CD1c-positive myeloid dendritic cell (primary cell): ENCODE data around the gene SRC.

Source experiments
- DNase-seq: peaks from one replicate; pipeline ENCODE4 v3.0.0-alpha.2; 2016; ENCODE audit errors: extremely low spot score

SRC gene

DNA sequence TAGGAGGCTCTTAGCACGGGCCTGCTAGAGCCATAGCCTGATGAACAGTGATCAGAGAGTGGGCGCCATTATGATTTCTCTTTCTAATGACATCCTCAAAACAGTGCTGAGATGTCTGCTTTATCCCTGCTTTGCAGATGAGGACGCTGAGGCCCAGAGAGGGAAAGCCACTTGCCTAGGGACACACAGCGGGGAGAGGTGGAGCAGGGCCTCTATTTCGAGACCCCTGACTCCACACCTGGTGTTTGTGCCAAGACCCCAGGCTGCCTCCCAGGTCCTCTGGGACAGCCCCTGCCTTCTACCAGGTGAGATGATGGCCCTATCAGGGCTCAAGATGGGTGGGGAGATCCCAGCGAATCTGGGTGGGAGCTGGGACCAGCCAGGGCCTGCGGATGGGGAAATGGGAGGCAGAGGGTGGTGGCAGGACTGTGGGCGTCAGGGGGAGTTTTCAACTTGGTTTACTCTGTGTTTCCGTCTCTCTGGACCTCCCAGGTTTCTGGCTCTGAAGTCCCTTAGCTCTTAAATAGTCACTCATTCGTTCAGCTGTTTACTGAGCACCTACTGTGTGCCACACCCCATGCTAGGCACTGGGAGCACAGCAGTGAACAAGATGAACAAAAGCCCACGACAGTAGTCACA, 36.7 kb downstream of the SRC start:
- peak; percentile 42 for DNase-seq

- peak; percentile 78 for DNase-seq
Observed at GRCh38 chr20:37383229-37383989, 37.5 kb downstream of the SRC start.

GRCh38 chr20:37384683-37385174, 38.8 kb downstream of the SRC start:
- DNase-seq, result peak; percentile 89

DNA sequence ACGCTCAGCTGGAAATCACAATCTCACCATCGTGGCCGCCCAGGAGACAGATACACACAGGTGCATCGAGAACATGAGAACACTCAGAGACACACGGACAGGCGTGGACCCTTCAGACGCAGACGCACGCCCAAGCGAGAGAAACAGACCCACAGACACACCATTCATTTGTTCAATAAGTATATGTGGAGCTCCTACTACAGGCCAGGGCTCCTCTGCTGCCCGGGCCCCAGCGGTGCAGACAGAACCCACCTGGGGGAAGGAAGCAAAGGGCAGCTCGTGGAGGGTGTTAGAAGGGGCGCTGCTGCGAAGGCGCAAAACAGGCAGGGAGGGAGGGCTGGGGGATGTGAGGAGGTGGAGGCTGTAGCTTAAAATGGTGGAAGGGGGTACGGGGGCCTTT, 39.2 kb downstream of the SRC start:
- DNase-seq, result no peak

- DNase-seq, result no peak
Observed at GRCh38 chr20:37385659-37386504, 39.9 kb downstream of the SRC start.

GRCh38 chr20:37386505-37387251, 40.7 kb downstream of the SRC start:
- DNase-seq, result no peak

DNA sequence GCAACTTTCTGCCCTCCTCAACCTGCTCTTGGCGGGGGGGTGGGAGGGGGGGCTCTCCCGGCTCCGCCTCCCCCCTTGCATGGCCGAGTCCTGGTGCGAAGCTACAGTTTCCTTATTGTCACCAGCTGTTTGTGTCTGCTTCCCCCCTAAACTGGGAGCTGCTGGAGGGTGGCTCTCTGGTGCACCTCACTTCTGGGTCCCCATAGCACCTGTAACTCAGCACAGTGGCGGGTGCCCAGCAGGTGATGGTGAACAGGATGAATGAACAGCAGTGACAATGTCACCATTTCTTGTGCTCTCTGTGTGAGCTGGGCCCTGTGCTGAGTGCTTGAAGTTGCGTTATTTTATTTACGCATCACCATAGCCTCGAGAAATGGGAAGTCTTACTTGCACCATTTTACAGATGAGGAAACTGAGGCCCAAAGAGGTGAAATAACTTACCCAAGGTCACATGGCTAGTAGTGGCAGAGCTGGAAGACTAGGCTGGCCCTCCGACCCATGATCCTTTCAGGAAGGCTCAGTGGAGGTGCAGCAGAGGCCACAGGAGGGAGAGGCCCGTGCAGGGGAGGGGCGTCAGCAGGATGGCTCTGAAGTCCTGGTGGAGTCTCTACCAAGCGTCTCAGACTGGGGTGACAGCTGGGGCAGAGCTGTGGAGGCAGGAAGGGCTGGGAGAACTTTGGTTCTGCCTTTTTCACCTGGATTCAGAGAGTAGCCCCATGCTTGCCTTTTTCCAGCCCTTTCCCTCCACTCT, 41.8 kb downstream of the SRC start:
- no peak for DNase-seq

GRCh38 chr20:37388831-37389230, 42.9 kb downstream of the SRC start:
- no peak for DNase-seq

- no peak for DNase-seq
Observed at GRCh38 chr20:37389241-37389747, 43.4 kb downstream of the SRC start.

DNA sequence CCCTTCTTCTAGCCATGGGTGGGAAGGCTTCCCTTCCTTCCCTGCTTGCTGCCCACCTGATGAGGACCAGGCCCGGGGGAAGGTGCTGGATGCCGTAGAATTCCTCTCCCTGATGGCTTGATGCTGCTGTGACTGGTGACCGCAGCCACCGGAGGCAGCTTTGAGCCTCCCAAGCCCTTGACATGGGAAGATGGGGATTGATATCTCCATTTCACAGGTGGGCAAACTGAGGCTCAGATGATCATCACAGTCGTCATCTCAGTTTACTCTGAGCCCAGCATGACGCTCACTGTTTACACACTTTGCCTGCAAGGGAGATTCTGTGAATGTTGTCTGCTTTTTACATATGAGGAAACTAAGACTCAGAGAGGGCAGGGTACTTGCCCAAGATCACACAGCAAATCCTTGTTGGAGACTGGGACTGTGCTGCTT, 43.9 kb downstream of the SRC start:
- no peak for DNase-seq

DNA sequence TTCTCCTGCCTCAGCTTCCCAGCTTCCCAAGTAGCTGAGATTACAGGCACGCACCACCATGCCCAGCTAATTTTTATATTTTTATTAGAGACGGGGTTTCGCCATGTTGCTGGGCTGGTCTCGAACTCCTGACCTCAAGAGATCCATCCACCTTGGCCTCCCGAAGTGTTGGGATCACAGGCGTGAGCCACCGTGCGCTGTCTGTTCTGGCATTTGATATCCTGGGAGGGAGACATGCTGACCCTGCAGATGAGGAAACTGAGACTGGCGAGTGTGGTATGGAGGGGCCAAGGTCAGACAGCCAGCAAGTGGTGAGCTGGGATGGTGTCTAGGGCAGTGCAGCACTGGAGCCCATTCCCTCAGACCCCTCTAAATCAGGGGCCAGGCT, 44.6 kb downstream of the SRC start:
- no peak for DNase-seq

DNA sequence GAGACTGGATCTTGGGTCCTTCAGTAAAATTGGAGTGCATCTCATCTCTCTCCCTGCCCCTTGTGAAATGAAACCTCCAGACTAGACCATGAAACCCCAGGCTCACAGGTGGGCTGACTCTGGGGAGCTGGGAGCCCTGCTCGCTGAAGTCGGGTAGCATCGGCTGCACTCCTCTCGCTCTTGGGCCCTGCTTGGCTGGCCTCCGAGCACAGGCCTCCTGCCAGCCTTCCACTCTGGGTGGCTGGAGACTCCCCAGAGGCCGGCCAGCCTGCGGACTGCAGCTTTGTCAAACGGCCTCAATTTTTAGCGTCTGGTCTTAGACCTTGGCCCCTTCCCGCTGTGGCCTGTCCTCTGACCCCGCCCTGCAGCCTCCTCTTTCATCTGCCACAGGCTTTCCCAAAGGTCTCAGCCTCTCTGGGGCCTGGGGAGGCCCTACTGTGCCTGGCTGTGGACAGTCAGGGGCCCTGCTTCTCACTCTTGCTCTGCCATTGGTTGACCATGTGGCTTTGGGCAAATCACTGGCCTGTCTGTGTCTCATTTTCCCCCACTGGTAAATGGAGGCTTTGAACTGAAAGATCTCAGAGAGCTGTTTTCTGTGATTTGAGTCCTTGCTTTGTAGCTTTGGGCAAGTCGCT, 45.1 kb downstream of the SRC start:
- DNase-seq, result no peak

- no peak for DNase-seq
Observed at GRCh38 chr20:37392441-37393195, 46.7 kb downstream of the SRC start.

DNA sequence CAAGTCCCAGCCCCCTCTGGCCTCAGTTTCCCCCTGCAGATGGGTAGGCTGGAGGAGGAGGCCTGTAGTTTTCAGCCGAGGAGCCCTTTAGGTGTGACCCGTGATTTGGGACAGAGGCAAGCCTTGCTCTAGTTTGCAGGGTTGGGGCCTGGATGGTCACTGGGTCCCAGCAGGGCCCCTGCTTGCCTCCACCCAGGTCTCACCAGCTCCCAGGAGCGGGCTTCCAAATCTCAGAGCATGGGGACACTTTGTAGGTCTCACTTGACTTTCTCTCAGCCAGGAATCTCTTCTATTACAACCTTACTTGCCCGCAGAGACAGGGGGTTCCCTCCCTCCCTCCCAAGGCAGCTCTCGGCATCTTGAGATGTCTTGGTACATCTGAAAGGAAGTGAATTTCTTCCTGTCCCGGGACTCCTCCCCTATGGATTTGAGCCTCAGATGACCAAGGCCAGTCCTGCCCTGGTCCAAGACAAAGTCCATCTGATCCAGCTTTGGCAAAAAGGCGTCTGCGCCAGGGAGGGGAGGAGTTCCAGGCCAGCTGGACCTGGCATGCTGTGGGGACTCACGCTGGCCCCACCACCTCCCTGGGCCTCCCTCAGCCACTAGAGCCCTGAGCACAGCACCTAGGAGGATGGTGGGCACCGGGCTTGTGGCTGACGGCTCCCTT, 47.4 kb downstream of the SRC start:
- no peak for DNase-seq

GRCh38 chr20:37393863-37394542, 48.1 kb downstream of the SRC start:
- no peak for DNase-seq

- no peak for DNase-seq
Observed at GRCh38 chr20:37394543-37395409, 48.8 kb downstream of the SRC start.

- no peak for DNase-seq
Observed at GRCh38 chr20:37395410-37395797, 49.5 kb downstream of the SRC start.
